Mucosa of descending colon (tissue), 3 donors: ENCODE results near the gene OR52B4. TPM values are rescaled to one million over a fixed set of nuclear protein-coding genes. Genes with fewer than 3 reads are reported as not detected.
"Not testable (repeated sequence)": the region's sequence is repeated elsewhere in the genome, so short reads cannot be mapped to it uniquely, and the experiment has no call there.

Experiments
- ATAC-seq: fragments of 200-7000 bp; cut with Tn5 transposase; one replicate; pipeline ENCODE4 v1.9.1; 2020; ENCODE audit warnings: mild to moderate bottlenecking, moderate library complexity
- DNase-seq, 3 donors: peaks; one replicate each; pipeline ENCODE4 v3.0.0-alpha.2; 2020
- H3K36me3 ChIP-seq: fragments of 200-600 bp; one replicate; pipeline ENCODE4 v1.8.0; 2021; ENCODE audit warnings: low read depth, mild to moderate bottlenecking
- H3K4me1 ChIP-seq: fragments of 200-600 bp; one replicate; pipeline ENCODE4 v1.8.0; 2021; ENCODE audit warnings: low read depth, mild to moderate bottlenecking
- H3K4me3 ChIP-seq: fragments of 200-600 bp; one replicate; pipeline ENCODE4 v1.8.0; 2021; ENCODE audit warnings: mild to moderate bottlenecking
- H3K9me3 ChIP-seq: fragments of 200-600 bp; one replicate; pipeline ENCODE4 v1.8.0; 2021; ENCODE audit warnings: mild to moderate bottlenecking
- CTCF ChIP-seq: fragments of 200-600 bp; IDR thresholded peaks from one replicate; pipeline ENCODE4 v1.8.0; 2022; ENCODE audit warnings: antibody characterized with exemption, mild to moderate bottlenecking
- intact Hi-C, 2 donors: fragments of 100-400 bp; cut with DNase I in 1 of 2; cut with micrococcal nuclease in 1 of 2; formaldehyde crosslinking; loops; one replicate each; pipeline versions ENCODE4 v1.11.0 to v1.11.1; 2022; cut with DNase I, micrococcal nuclease
- total RNA-seq, 3 donors: library from RNA; stranded (reverse); fragmentation: NEBNext Ultra II Directional in 2 of 3; extraction: Animal tissue kit (Norgen Biotek cat#: 25700) in 2 of 3; gene quantifications; one replicate each; pipeline versions ENCODE4 v1.2.1 to v1.2.4, GENCODE V29; 2021 to 2023
- donor health status: DM: no; HTN: no; CAD: no; lungs with moderate emphysema.
- donor health status: DM: no; HTN: no; CAD: no.
- donor health status: DM: no; HTN: yes; CAD: no.

Gene OR52B4
- total RNA-seq, 3 donors from 2014 or later: not detected

- H3K36me3 ChIP-seq: no peaks in the 10 kb centered on the region
- TF ChIP-seq CTCF: no peak
- DNase-seq (no peak), ATAC-seq (no peak)
- H3K4me3 ChIP-seq: no peak overlapping the region
- intact Hi-C loops: no loop called here
- peaks cover 6% of the 10 kb centered on the region for H3K4me1 ChIP-seq
- H3K9me3 ChIP-seq: no peaks in the 10 kb centered on the region
Measured at GRCh38 chr11:4388221-4388620, 20.0 kb upstream of the OR52B4 start.

- DNase-seq (no peak), ATAC-seq (no peak)
- no peaks in the 10 kb centered on the region for H3K9me3 ChIP-seq
- no peaks in the 10 kb centered on the region for H3K4me1 ChIP-seq
- no peak overlapping the region for H3K4me3 ChIP-seq
- intact Hi-C loops: no loop called here
- no peaks in the 10 kb centered on the region for H3K36me3 ChIP-seq
- no peak for TF ChIP-seq CTCF
Measured at GRCh38 chr11:4385978-4386740, 18.0 kb upstream of the OR52B4 start.

GRCh38 chr11:4381901-4382300, 13.7 kb upstream of the OR52B4 start:
- DNase-seq (no peak), ATAC-seq (no peak)
- H3K4me1 ChIP-seq: no peaks in the 10 kb centered on the region
- H3K4me3 ChIP-seq: no peak overlapping the region
- no peak for TF ChIP-seq CTCF
- H3K36me3 ChIP-seq: no peaks in the 10 kb centered on the region
- no peaks in the 10 kb centered on the region for H3K9me3 ChIP-seq
- intact Hi-C loops: no loop called here

- H3K36me3 ChIP-seq: no peaks in the 10 kb centered on the region
- no peaks in the 10 kb centered on the region for H3K4me1 ChIP-seq
- intact Hi-C loops: no loop called here
- H3K9me3 ChIP-seq: no peaks in the 10 kb centered on the region
- ATAC-seq (no peak), DNase-seq (no peak)
- TF ChIP-seq CTCF: no peak
- H3K4me3 ChIP-seq: no peak overlapping the region
Measured at GRCh38 chr11:4375431-4376140, 7.4 kb upstream of the OR52B4 start.

GRCh38 chr11:4370166-4370565, 2.0 kb upstream of the OR52B4 start:
- ATAC-seq (no peak), DNase-seq (no peak)
- Histone ChIP-seq H3K9me3 (no peaks in the 10 kb centered on the region), H3K4me1 (no peaks in the 10 kb centered on the region), H3K4me3 (no peak overlapping the region), H3K36me3 (no peaks in the 10 kb centered on the region)
- no peak for TF ChIP-seq CTCF
- intact Hi-C loops: no loop called here

DNA sequence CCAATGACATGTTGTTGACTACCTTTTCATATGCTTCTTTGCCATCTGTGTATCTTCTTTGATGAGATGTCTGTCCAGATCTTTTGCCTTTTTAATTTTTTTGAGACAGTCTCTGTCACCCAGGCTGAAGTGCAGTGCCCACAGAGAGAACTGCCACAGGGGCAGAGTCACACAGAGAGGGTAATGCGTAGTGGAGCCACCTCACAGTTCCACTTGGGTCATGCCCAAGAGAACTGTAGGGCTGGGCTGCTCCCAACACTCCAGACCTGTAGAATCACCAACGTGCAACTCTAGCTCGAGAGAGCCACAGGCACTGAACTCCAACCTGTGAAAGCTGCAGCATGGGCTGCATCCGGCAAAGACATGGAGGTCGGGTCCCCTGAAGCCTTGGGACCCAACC, 20.0 kb downstream of the OR52B4 start:
- DNase-seq, intact Hi-C loops, H3K4me3 ChIP-seq, ATAC-seq, H3K4me1 ChIP-seq, H3K9me3 ChIP-seq, H3K36me3 ChIP-seq: not testable (repeated sequence)

- H3K4me1 ChIP-seq, H3K9me3 ChIP-seq, H3K36me3 ChIP-seq, intact Hi-C loops, ATAC-seq, H3K4me3 ChIP-seq, DNase-seq: not testable (repeated sequence)
Measured at GRCh38 chr11:4345366-4345765, 22.8 kb downstream of the OR52B4 start.

- H3K4me3 ChIP-seq: not testable (repeated sequence)
Measured at GRCh38 chr11:4334356-4334755, 33.8 kb downstream of the OR52B4 start.

More at GRCh38 chr11:4334356-4334755, 33.8 kb downstream of the OR52B4 start:
- ATAC-seq, DNase-seq, intact Hi-C loops, H3K4me1 ChIP-seq, H3K36me3 ChIP-seq, H3K9me3 ChIP-seq: not testable (repeated sequence)
